ENCODE results near the gene NEDD9. TPM values are rescaled to one million over a fixed set of nuclear protein-coding genes. Genes with fewer than 3 reads are reported as not detected.

Gene NEDD9
- total and polyA plus RNA-seq, 2 of the 13 experiments (the other 11 are each of a cell fraction or from before 2014, with no cell fraction given) = 27.1 to 389 TPM

GRCh38 chr6:11282245-11282644 lies 49.8 kb upstream of the NEDD9 start (continued):
- TF ChIP-seq ZNF570 (CRISPR knock-in tag; IDR thresholded peaks at IDR 0.05; ENCODE audit: borderline replicate concordance) (no peak), NFE2 (CRISPR knock-in tag; IDR thresholded peaks at IDR 0.05) (no peak), KDM1A (CRISPR knock-in tag; IDR thresholded peaks at IDR 0.05) (no peak), MTA1 (CRISPR knock-in tag; IDR thresholded peaks at IDR 0.05; ENCODE audit: borderline replicate concordance) (no peak), IRX3 (CRISPR knock-in tag; IDR thresholded peaks at IDR 0.05; ENCODE audit: borderline replicate concordance, low read depth) (no peak), ZKSCAN8 (CRISPR knock-in tag; IDR thresholded peaks at IDR 0.05; ENCODE audit: borderline replicate concordance) (0 out of 2 replicates have a peak, but pooled peaks have one; percentile 25), RARA (CRISPR knock-in tag; IDR thresholded peaks at IDR 0.05) (peak; percentile 70), PRPF4 (IDR thresholded peaks at IDR 0.05; ENCODE audit: low read depth, low read length, poor library complexity, severe bottlenecking) (no peak), NR2F6 (IDR thresholded peaks at IDR 0.05) (peak; percentile 41; the same call in 1 of the 2 replicates), NR2F6 (CRISPR knock-in tag; IDR thresholded peaks at IDR 0.05) (no peak; the same call in 1 of the 2 replicates), KAT8 (CRISPR knock-in tag; IDR thresholded peaks at IDR 0.05) (no peak), CBFB (CRISPR knock-in tag; IDR thresholded peaks at IDR 0.05) (0 out of 2 replicates have a peak, but pooled peaks have one; percentile 20), JUND (CRISPR knock-in tag; IDR thresholded peaks at IDR 0.05) (no peak), HDAC1 (CRISPR knock-in tag; IDR thresholded peaks at IDR 0.05) (no peak), PAX8 (CRISPR knock-in tag; IDR thresholded peaks at IDR 0.05; ENCODE audit: borderline replicate concordance) (no peak), ZFX (CRISPR knock-in tag; IDR thresholded peaks at IDR 0.05; ENCODE audit: low read depth) (no peak)
- TF ChIP-seq, protein P1, sequence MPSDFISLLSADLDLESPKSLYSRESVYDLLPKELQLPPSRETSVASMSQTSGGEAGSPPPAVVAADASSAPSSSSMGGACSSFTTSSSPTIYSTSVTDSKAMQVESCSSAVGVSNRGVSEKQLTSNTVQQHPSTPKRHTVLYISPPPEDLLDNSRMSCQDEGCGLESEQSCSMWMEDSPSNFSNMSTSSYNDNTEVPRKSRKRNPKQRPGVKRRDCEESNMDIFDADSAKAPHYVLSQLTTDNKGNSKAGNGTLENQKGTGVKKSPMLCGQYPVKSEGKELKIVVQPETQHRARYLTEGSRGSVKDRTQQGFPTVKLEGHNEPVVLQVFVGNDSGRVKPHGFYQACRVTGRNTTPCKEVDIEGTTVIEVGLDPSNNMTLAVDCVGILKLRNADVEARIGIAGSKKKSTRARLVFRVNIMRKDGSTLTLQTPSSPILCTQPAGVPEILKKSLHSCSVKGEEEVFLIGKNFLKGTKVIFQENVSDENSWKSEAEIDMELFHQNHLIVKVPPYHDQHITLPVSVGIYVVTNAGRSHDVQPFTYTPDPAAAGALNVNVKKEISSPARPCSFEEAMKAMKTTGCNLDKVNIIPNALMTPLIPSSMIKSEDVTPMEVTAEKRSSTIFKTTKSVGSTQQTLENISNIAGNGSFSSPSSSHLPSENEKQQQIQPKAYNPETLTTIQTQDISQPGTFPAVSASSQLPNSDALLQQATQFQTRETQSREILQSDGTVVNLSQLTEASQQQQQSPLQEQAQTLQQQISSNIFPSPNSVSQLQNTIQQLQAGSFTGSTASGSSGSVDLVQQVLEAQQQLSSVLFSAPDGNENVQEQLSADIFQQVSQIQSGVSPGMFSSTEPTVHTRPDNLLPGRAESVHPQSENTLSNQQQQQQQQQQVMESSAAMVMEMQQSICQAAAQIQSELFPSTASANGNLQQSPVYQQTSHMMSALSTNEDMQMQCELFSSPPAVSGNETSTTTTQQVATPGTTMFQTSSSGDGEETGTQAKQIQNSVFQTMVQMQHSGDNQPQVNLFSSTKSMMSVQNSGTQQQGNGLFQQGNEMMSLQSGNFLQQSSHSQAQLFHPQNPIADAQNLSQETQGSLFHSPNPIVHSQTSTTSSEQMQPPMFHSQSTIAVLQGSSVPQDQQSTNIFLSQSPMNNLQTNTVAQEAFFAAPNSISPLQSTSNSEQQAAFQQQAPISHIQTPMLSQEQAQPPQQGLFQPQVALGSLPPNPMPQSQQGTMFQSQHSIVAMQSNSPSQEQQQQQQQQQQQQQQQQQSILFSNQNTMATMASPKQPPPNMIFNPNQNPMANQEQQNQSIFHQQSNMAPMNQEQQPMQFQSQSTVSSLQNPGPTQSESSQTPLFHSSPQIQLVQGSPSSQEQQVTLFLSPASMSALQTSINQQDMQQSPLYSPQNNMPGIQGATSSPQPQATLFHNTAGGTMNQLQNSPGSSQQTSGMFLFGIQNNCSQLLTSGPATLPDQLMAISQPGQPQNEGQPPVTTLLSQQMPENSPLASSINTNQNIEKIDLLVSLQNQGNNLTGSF (CRISPR knock-in tag; IDR thresholded peaks at IDR 0.05) = no peak
- TF ChIP-seq, protein P2, sequence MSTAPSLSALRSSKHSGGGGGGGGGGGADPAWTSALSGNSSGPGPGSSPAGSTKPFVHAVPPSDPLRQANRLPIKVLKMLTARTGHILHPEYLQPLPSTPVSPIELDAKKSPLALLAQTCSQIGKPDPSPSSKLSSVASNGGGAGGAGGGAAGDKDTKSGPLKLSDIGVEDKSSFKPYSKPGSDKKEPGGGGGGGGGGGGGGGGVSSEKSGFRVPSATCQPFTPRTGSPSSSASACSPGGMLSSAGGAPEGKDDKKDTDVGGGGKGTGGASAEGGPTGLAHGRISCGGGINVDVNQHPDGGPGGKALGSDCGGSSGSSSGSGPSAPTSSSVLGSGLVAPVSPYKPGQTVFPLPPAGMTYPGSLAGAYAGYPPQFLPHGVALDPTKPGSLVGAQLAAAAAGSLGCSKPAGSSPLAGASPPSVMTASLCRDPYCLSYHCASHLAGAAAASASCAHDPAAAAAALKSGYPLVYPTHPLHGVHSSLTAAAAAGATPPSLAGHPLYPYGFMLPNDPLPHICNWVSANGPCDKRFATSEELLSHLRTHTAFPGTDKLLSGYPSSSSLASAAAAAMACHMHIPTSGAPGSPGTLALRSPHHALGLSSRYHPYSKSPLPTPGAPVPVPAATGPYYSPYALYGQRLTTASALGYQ (CRISPR knock-in tag; IDR thresholded peaks at IDR 0.05) = no peak
- TF ChIP-seq, protein P3, sequence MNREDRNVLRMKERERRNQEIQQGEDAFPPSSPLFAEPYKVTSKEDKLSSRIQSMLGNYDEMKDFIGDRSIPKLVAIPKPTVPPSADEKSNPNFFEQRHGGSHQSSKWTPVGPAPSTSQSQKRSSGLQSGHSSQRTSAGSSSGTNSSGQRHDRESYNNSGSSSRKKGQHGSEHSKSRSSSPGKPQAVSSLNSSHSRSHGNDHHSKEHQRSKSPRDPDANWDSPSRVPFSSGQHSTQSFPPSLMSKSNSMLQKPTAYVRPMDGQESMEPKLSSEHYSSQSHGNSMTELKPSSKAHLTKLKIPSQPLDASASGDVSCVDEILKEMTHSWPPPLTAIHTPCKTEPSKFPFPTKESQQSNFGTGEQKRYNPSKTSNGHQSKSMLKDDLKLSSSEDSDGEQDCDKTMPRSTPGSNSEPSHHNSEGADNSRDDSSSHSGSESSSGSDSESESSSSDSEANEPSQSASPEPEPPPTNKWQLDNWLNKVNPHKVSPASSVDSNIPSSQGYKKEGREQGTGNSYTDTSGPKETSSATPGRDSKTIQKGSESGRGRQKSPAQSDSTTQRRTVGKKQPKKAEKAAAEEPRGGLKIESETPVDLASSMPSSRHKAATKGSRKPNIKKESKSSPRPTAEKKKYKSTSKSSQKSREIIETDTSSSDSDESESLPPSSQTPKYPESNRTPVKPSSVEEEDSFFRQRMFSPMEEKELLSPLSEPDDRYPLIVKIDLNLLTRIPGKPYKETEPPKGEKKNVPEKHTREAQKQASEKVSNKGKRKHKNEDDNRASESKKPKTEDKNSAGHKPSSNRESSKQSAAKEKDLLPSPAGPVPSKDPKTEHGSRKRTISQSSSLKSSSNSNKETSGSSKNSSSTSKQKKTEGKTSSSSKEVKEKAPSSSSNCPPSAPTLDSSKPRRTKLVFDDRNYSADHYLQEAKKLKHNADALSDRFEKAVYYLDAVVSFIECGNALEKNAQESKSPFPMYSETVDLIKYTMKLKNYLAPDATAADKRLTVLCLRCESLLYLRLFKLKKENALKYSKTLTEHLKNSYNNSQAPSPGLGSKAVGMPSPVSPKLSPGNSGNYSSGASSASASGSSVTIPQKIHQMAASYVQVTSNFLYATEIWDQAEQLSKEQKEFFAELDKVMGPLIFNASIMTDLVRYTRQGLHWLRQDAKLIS (CRISPR knock-in tag; IDR thresholded peaks at IDR 0.05) = no peak
- TF ChIP-seq, protein P4, sequence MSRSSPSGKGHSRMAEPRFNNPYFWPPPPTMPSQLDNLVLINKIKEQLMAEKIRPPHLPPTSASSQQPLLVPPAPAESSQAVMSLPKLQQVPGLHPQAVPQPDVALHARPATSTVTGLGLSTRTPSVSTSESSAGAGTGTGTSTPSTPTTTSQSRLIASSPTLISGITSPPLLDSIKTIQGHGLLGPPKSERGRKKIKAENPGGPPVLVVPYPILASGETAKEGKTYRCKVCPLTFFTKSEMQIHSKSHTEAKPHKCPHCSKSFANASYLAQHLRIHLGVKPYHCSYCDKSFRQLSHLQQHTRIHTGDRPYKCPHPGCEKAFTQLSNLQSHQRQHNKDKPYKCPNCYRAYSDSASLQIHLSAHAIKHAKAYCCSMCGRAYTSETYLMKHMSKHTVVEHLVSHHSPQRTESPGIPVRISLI (CRISPR knock-in tag; IDR thresholded peaks at IDR 0.05; ENCODE audit: borderline replicate concordance) = no peak

Measured in HepG2 (cell line).